SIG-M5 treated with dmso at 0.1 percent for 504 hours (cell line): ENCODE results near the gene MCM6.

Source experiments
- DNase-seq: peaks from one replicate; lab custom pipeline; 2025; ENCODE audit not compliant: unreplicated experiment; lab: John Stamatoyannopoulos, UW

MCM6 gene

GRCh38 chr2:135791418-135792190 is 84.6 kb downstream of the MCM6 start:
- no peak for DNase-seq

- DNase-seq = no peak
These were observed 85.8 kb downstream of the MCM6 start for GRCh38 chr2:135790423-135790822.
